HG02884 (cell line): ENCODE data around the gene CTDSPL.
"Not testable (repeated sequence)": the region's sequence is repeated elsewhere in the genome, so short reads cannot be mapped to it uniquely, and the experiment has no call there.

Experiments
- ATAC-seq: cut with Tn5 transposase; IDR thresholded peaks from one replicate; pipeline ENCODE4 v1.9.1; 2021; ENCODE audit warnings: mild to moderate bottlenecking, moderate library complexity; ENCODE audit not compliant: unreplicated experiment

Gene CTDSPL

GRCh38 chr3:37985637-37986320 is 124.1 kb downstream of the CTDSPL start:
- no peak for ATAC-seq

GRCh38 chr3:37986479-37987314 is 125.0 kb downstream of the CTDSPL start:
- ATAC-seq, result no peak

GRCh38 chr3:37987315-37987697 is 125.6 kb downstream of the CTDSPL start:
- ATAC-seq, result no peak

- no peak for ATAC-seq
These were observed 126.1 kb downstream of the CTDSPL start for GRCh38 chr3:37987751-37988179.

- ATAC-seq, result not testable (repeated sequence)
These were observed 126.7 kb downstream of the CTDSPL start for GRCh38 chr3:37988376-37988775.

GRCh38 chr3:37988931-37989525 is 127.3 kb downstream of the CTDSPL start:
- no peak for ATAC-seq

- ATAC-seq, result no peak
These were observed 128.3 kb downstream of the CTDSPL start for GRCh38 chr3:37989821-37990480.

GRCh38 chr3:37990527-37990926 is 128.8 kb downstream of the CTDSPL start, which contains the start of gene VILL:
VILL (plus strand) TSS chr3:37990786; CDS start chr3:37993673, 2,887 bp downstream.
- ATAC-seq, result no peak

GRCh38 chr3:37991109-37991508 is 129.4 kb downstream of the CTDSPL start:
- no peak for ATAC-seq

- no peak for ATAC-seq
These were observed 130.1 kb downstream of the CTDSPL start for GRCh38 chr3:37991823-37992222.

GRCh38 chr3:37992271-37993066 is 130.8 kb downstream of the CTDSPL start:
- ATAC-seq, result no peak

- no peak for ATAC-seq
These were observed 131.4 kb downstream of the CTDSPL start for GRCh38 chr3:37993067-37993455.

- no peak for ATAC-seq
These were observed 131.8 kb downstream of the CTDSPL start for GRCh38 chr3:37993460-37993819.

GRCh38 chr3:37993820-37994638 is 132.3 kb downstream of the CTDSPL start:
- ATAC-seq, result peak; percentile 63

GRCh38 chr3:37994639-37994972 is 132.9 kb downstream of the CTDSPL start:
- no peak for ATAC-seq

- no peak for ATAC-seq
These were observed 134.3 kb downstream of the CTDSPL start for GRCh38 chr3:37995652-37996641.

GRCh38 chr3:37996785-37997301 is 135.2 kb downstream of the CTDSPL start:
- ATAC-seq, result peak; percentile 47

- no peak for ATAC-seq
These were observed 135.7 kb downstream of the CTDSPL start for GRCh38 chr3:37997342-37997741.
